ENCODE results near the gene FCGBP. TPM values are rescaled to one million over a fixed set of nuclear protein-coding genes. Genes with fewer than 3 reads are reported as not detected.

Gene FCGBP
- total RNA-seq, 1 donor from 2014 or later: 10.3 TPM

Other genes with a start within 250 kb of the FCGBP start
- gene LGALS14, start 230.2 kb downstream of the FCGBP start, total RNA-seq: not detected
- not detected for gene CLC, start 196.6 kb downstream of the FCGBP start, total RNA-seq
- gene LEUTX, start 155.8 kb downstream of the FCGBP start, total RNA-seq: not detected
- gene DYRK1B, start 100.5 kb downstream of the FCGBP start, total RNA-seq: 16.7 TPM
- gene FBL, start 88.3 kb downstream of the FCGBP start, total RNA-seq: 123 TPM
- 60.5 TPM for gene PSMC4, start 36.5 kb upstream of the FCGBP start, total RNA-seq
- gene ZNF546, start 62.4 kb upstream of the FCGBP start, total RNA-seq: 6.7 TPM
- gene ZNF780B, start 121.6 kb upstream of the FCGBP start, total RNA-seq: 27.5 TPM
- 14.6 TPM for gene ZNF780A, start 156.3 kb upstream of the FCGBP start, total RNA-seq

All from upper lobe of right lung (tissue), 1 donor.